LNCaP clone FGC (cell line): ENCODE data around the gene COL27A1.

ENCODE experiments used
- DNase-seq: peaks from one replicate; pipeline ENCODE4 v3.0.0-alpha.2; 2011; ENCODE audit warnings: low read depth
- H3K4me3 ChIP-seq: 2 replicates; pipeline ENCODE4 v1.5.1; 2011; ENCODE audit warnings: mild to moderate bottlenecking, low read depth, low read length, control low read depth
- TF ChIP-seq, protein P1 (sequence below): IDR thresholded peaks from 2 replicates; pipeline ENCODE4 v1.5.1; 2012; ENCODE audit warnings: mild to moderate bottlenecking; ENCODE audit not compliant: control insufficient read depth, insufficient read depth; ENCODE audit errors: extremely low read depth

The COL27A1 gene

DNA sequence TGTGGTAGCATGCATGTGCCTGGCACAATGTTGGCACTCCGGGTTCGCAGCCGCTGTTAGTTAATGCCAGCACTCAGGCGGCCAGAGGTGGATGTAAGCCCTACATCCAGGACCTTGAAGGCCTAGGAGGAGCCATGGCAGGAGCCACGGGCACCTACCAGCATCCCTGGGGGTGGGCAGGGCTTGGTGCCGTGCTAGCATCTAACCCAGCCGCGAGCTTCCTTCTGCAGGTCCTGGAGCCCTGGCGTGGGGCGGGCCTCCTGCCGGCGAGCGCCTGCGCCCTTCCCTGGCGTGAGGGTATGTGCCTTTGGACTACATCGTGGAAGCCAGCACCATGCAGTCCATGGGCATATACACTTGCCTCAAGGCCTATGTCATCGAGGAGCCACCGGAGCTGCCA lies 53.8 kb downstream of the COL27A1 start:
- TF ChIP-seq, protein P1, sequence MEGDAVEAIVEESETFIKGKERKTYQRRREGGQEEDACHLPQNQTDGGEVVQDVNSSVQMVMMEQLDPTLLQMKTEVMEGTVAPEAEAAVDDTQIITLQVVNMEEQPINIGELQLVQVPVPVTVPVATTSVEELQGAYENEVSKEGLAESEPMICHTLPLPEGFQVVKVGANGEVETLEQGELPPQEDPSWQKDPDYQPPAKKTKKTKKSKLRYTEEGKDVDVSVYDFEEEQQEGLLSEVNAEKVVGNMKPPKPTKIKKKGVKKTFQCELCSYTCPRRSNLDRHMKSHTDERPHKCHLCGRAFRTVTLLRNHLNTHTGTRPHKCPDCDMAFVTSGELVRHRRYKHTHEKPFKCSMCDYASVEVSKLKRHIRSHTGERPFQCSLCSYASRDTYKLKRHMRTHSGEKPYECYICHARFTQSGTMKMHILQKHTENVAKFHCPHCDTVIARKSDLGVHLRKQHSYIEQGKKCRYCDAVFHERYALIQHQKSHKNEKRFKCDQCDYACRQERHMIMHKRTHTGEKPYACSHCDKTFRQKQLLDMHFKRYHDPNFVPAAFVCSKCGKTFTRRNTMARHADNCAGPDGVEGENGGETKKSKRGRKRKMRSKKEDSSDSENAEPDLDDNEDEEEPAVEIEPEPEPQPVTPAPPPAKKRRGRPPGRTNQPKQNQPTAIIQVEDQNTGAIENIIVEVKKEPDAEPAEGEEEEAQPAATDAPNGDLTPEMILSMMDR: no peak
- H3K4me3 ChIP-seq: no peak overlapping the region
- DNase-seq: no peak

GRCh38 chr9:114210136-114210535 lies 54.8 kb downstream of the COL27A1 start:
- DNase-seq: no peak
- TF ChIP-seq, protein P1: no peak
- no peak overlapping the region for H3K4me3 ChIP-seq

DNA sequence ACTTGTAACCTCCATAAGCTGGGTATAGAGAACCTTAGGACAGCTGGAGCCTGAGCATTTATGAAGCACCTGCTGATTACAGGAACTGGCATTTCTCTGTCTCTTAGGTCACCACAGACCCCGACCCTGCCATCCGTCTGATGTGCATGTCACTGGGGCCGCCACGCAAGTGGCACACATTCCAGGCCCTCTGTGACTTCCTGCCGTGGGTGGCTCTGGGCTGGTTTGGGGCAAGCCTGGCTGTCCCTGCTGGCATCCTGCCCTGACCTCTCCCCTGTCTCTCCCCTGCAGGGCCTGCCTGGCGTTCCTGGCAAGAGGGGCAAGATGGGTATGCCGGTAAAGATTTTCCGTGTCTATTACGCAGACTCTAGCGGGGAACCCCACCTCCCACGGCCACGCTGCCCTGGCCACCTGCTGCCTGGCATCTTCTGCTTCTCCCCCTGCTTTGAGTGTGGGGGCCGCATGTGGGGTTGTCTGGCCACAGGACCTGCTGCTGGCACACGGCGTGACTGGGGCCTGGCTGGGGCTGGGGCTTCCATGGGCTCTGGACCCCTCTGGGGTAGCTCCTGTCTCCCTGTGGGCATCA lies 55.4 kb downstream of the COL27A1 start:
- TF ChIP-seq, protein P1: no peak
- no peak for DNase-seq
- no peak overlapping the region for H3K4me3 ChIP-seq

DNA sequence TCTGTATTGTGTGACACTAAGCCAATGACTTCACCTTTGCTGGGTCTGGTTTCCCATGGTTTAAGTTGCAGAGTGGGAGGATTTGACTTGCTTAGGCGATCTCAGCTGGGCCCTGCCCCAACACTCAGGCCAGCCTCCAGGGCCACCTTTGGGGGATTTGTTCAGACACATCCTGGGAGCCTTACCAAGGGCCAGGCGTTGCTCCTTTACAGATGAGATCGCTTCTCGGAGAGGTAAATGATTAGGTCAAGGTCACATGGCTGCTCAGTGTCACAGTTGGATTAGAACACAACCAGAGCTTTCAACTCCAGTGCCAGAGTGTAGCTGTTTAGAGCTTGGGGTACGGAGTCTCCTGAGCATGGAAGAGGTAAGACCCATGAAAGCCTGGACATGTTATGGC lies 57.5 kb downstream of the COL27A1 start:
- TF ChIP-seq, protein P1: no peak
- H3K4me3 ChIP-seq: no peak overlapping the region
- no peak for DNase-seq

GRCh38 chr9:114213566-114213965 lies 58.2 kb downstream of the COL27A1 start:
- TF ChIP-seq, protein P1: no peak
- no peak overlapping the region for H3K4me3 ChIP-seq
- no peak for DNase-seq

GRCh38 chr9:114214181-114214580 lies 58.8 kb downstream of the COL27A1 start:
- TF ChIP-seq, protein P1: no peak
- no peak for DNase-seq

More at GRCh38 chr9:114214181-114214580, 58.8 kb downstream of the COL27A1 start:
- H3K4me3 ChIP-seq: no peak overlapping the region
